H1 (cell line): ENCODE data around the gene BEST2. TPM values are rescaled to one million over a fixed set of nuclear protein-coding genes. Genes with fewer than 3 reads are reported as not detected.

Experiments used
- CTCF ChIA-PET: fragments of 300-600 bp; sonication (Branson Sonifier 250); formaldehyde crosslinking; loops from one replicate; lab custom pipeline; 2021; ENCODE audit not compliant: partially characterized antibody; lab: Charles Lee
- POLR2A ChIA-PET: fragments of 300-600 bp; sonication (Branson Sonifier 250); formaldehyde crosslinking; loops from one replicate; lab custom pipeline; 2021; ENCODE audit warnings: inconsistent platforms; ENCODE audit not compliant: partially characterized antibody; lab: Charles Lee
- DNase-seq, 2 experiments: peaks; one replicate each; pipeline versions ENCODE4 v3.0.0 to v3.0.0-alpha.2; 2010 to 2022; ENCODE audit warnings: low spot score in 2 of 2, low read depth in 1 of 2, mixed read lengths in 1 of 2
- FAIRE-seq: peaks from 2 replicates; lab custom pipeline; 2011; peaks lifted over from hg19 to GRCh38; lab: Jason Lieb, UNC
- H2AFZ ChIP-seq: 2 replicates; pipeline ENCODE4 v1.8.1; 2012; ENCODE audit warnings: low read length, inconsistent platforms
- H2AK5ac ChIP-seq: 2 replicates; pipeline ENCODE4 v1.6.1; 2013; ENCODE audit warnings: low read depth, low read length
- H2BK120ac ChIP-seq: replicated peaks from 2 replicates; pipeline ENCODE3; 2013; ENCODE audit warnings: low read depth, low read length, inconsistent platforms
- H2BK12ac ChIP-seq: 2 replicates; pipeline ENCODE4 v1.6.1; 2013; ENCODE audit warnings: low read depth, low read length
- H2BK15ac ChIP-seq: 2 replicates; pipeline ENCODE4 v1.6.1; 2013; ENCODE audit warnings: low read length
- H2BK20ac ChIP-seq: 2 replicates; pipeline ENCODE4 v1.6.1; 2013; ENCODE audit warnings: low read length
- H2BK5ac ChIP-seq: 2 replicates; pipeline ENCODE4 v1.6.1; 2013; ENCODE audit warnings: low read depth, low read length
- H3K14ac ChIP-seq: 2 replicates; pipeline ENCODE4 v1.6.1; 2013; ENCODE audit warnings: inconsistent platforms; ENCODE audit not compliant: insufficient read length
- H3K18ac ChIP-seq: 2 replicates; pipeline ENCODE4 v1.6.1; 2013; ENCODE audit warnings: low read length; ENCODE audit errors: extremely low read depth
- H3K23ac ChIP-seq: 2 replicates; pipeline ENCODE4 v1.6.1; 2013; ENCODE audit warnings: inconsistent platforms; ENCODE audit not compliant: insufficient read length
- H3K23me2 ChIP-seq: 2 replicates; pipeline ENCODE4 v1.6.1; 2013; ENCODE audit warnings: low read depth, low read length
- H3K27ac ChIP-seq: 2 replicates; pipeline ENCODE4 v1.6.1; 2011; ENCODE audit warnings: low read depth, low read length, inconsistent platforms
- H3K27me3 ChIP-seq, 4 experiments: replicated peaks in 1 of 4; 1 replicate in 1 of 4; 2 replicates in 3 of 4; pipeline versions ENCODE4 v1.6.1 to v1.8.1; 2011 to 2013; ENCODE audit warnings: low read length in 3 of 4, mild to moderate bottlenecking in 3 of 4, inconsistent platforms in 2 of 4, mixed read lengths in 2 of 4, moderate library complexity in 1 of 4; ENCODE audit not compliant: control insufficient read depth in 3 of 4, insufficient read depth in 3 of 4; ENCODE audit errors: extremely low read depth in 1 of 4
- H3K36me3 ChIP-seq, 4 experiments: 2 replicates each; pipeline versions ENCODE4 v1.6.1 to v1.8.1; 2011 to 2013; ENCODE audit warnings: mild to moderate bottlenecking in 4 of 4, low read length in 3 of 4, moderate library complexity in 2 of 4, control low read depth in 1 of 4, inconsistent platforms in 1 of 4; ENCODE audit not compliant: insufficient read depth in 4 of 4, control insufficient read depth in 2 of 4
- H3K4ac ChIP-seq: replicated peaks from 2 replicates; pipeline ENCODE3; 2013; ENCODE audit warnings: low read length, low read depth, mixed read lengths, inconsistent platforms; ENCODE audit not compliant: insufficient read length
- H3K4me1 ChIP-seq, 4 experiments: replicated peaks in 1 of 4; 1 replicate in 1 of 4; 2 replicates in 3 of 4; pipeline versions ENCODE4 v1.6.1 to v1.8.1; 2011 to 2013; ENCODE audit warnings: low read length in 3 of 4, inconsistent platforms in 2 of 4, mixed read lengths in 1 of 4; ENCODE audit not compliant: insufficient read depth in 4 of 4, control insufficient read depth in 3 of 4
- H3K4me2 ChIP-seq, 2 experiments: 2 replicates each; pipeline versions ENCODE4 v1.6.1 to v1.8.1; 2011 to 2013; ENCODE audit warnings: low read depth in 2 of 2, low read length in 2 of 2, control low read depth in 1 of 2, inconsistent platforms in 1 of 2, mild to moderate bottlenecking in 1 of 2; ENCODE audit not compliant: insufficient read depth in 1 of 2
- H3K4me3 ChIP-seq, 4 experiments: fragments of 200-600, 300-600 bp in 1 of 4; sonication (generic), shearing (Covaris generic), sonication (Bioruptor Twin) in 1 of 4; 2 replicates each; pipeline versions ENCODE4 v1.5.1 to v1.8.1; 2011 to 2016; ENCODE audit warnings: low read length in 4 of 4, low read depth in 3 of 4, control low read depth in 2 of 4, inconsistent platforms in 2 of 4, mild to moderate bottlenecking in 2 of 4, mixed read lengths in 1 of 4, moderate library complexity in 1 of 4; ENCODE audit not compliant: insufficient read depth in 2 of 4; ENCODE audit errors: extremely low read depth in 1 of 4
- H3K56ac ChIP-seq: replicated peaks from 2 replicates; pipeline ENCODE3; 2013; ENCODE audit warnings: low read depth, mild to moderate bottlenecking, mixed read lengths, low read length, inconsistent platforms; ENCODE audit not compliant: insufficient read length
- H3K79me1 ChIP-seq: 2 replicates; pipeline ENCODE4 v1.6.1; 2013; ENCODE audit warnings: low read depth, low read length, control low read depth
- H3K79me2 ChIP-seq, 2 experiments: 2 replicates each; pipeline versions ENCODE4 v1.6.1 to v1.8.1; 2012 to 2013; ENCODE audit warnings: low read length in 2 of 2, mild to moderate bottlenecking in 2 of 2, inconsistent platforms in 1 of 2; ENCODE audit not compliant: insufficient read depth in 2 of 2, control insufficient read depth in 1 of 2
- H3K9ac ChIP-seq, 4 experiments: replicated peaks in 1 of 4; 1 replicate in 1 of 4; 2 replicates in 3 of 4; pipeline versions ENCODE4 v1.6.1 to v1.8.1; 2011 to 2013; ENCODE audit warnings: low read depth in 3 of 4, low read length in 3 of 4, control low read depth in 2 of 4, mild to moderate bottlenecking in 2 of 4, moderate library complexity in 2 of 4, inconsistent platforms in 1 of 4; ENCODE audit errors: extremely low read depth in 1 of 4
- H3K9me3 ChIP-seq, 2 experiments: 2 replicates each; pipeline versions ENCODE4 v1.6.1 to v1.8.1; 2012 to 2013; ENCODE audit warnings: mild to moderate bottlenecking in 2 of 2, moderate library complexity in 2 of 2, control low read depth in 1 of 2, inconsistent platforms in 1 of 2, low read depth in 1 of 2, low read length in 1 of 2, mixed read lengths in 1 of 2; ENCODE audit not compliant: insufficient read depth in 2 of 2
- H4K20me1 ChIP-seq, 2 experiments: replicated peaks in 1 of 2; 2 replicates each; pipeline versions ENCODE3 to v1.8.1; 2011 to 2013; ENCODE audit warnings: inconsistent platforms in 2 of 2, low read length in 2 of 2, mild to moderate bottlenecking in 1 of 2; ENCODE audit not compliant: insufficient read depth in 2 of 2, control insufficient read depth in 1 of 2
- H4K5ac ChIP-seq: 2 replicates; pipeline ENCODE4 v1.6.1; 2013; ENCODE audit warnings: low read length, low read depth, mixed read lengths, inconsistent platforms; ENCODE audit not compliant: insufficient read length
- H4K8ac ChIP-seq: 2 replicates; pipeline ENCODE4 v1.8.0; 2013; ENCODE audit warnings: mild to moderate bottlenecking, moderate library complexity, low read length, inconsistent platforms; ENCODE audit not compliant: insufficient read depth; ENCODE audit errors: extremely low read depth
- H4K91ac ChIP-seq: replicated peaks from 2 replicates; pipeline ENCODE3; 2013; ENCODE audit warnings: low read length, mixed read lengths, inconsistent platforms; ENCODE audit not compliant: insufficient read length
- CREB1 ChIP-seq: IDR thresholded peaks from 2 replicates; pipeline ENCODE4 v1.6.1; 2012; ENCODE audit warnings: inconsistent platforms
- CTBP2 ChIP-seq: IDR thresholded peaks from 2 replicates; pipeline ENCODE4 v1.7.0; 2011; ENCODE audit warnings: borderline replicate concordance, mild to moderate bottlenecking, moderate library complexity, mixed read lengths, low read length; ENCODE audit not compliant: insufficient read depth, insufficient read length
- EGR1 ChIP-seq: IDR thresholded peaks from 2 replicates; pipeline ENCODE4 v1.6.1; 2011; ENCODE audit warnings: low read depth, low read length, borderline replicate concordance
- POLR2AphosphoS5 ChIP-seq: IDR thresholded peaks from 2 replicates; pipeline ENCODE4 v1.6.1; 2011; ENCODE audit warnings: low read depth, low read length
- SAP30 ChIP-seq: fragments of 300-600 bp; sonication (generic); IDR thresholded peaks from 2 replicates; pipeline ENCODE4 v1.7.1; 2012; ENCODE audit warnings: low read length, moderate library complexity, mild to moderate bottlenecking, inconsistent platforms; ENCODE audit not compliant: insufficient read depth, insufficient replicate concordance
- SP2 ChIP-seq: IDR thresholded peaks from 2 replicates; pipeline ENCODE4 v1.6.1; 2012; ENCODE audit warnings: mild to moderate bottlenecking, low read length, inconsistent platforms
- SRF ChIP-seq: IDR thresholded peaks from 2 replicates; pipeline ENCODE4 v1.6.1; 2011; ENCODE audit warnings: mild to moderate bottlenecking, low read depth, low read length, moderate library complexity
- TAF1 ChIP-seq: IDR thresholded peaks from 2 replicates; pipeline ENCODE4 v1.6.1; 2011; ENCODE audit warnings: mild to moderate bottlenecking, low read depth, low read length
- TBP ChIP-seq: IDR thresholded peaks from 2 replicates; pipeline ENCODE4 v1.6.1; 2011; ENCODE audit warnings: low read depth, low read length, improper control_type of control experiment
- ZNF274 ChIP-seq: IDR thresholded peaks from 2 replicates; pipeline ENCODE4 v1.7.0; 2012; ENCODE audit warnings: low read length, borderline replicate concordance; ENCODE audit errors: extremely low read depth
- WGBS, 2 experiments: shearing (Covaris generic) in 1 of 2; methylation state at CpG; one replicate each; pipeline versions ENCODE4 v1.1.6 to v1.1.7; 2013 to 2015; ENCODE audit warnings: low lambda C conversion rate in 2 of 2, mixed read lengths in 2 of 2, inconsistent platforms in 1 of 2, low coverage in 1 of 2, missing lambda C conversion rate in 1 of 2; ENCODE audit not compliant: insufficient replicate concordance in 2 of 2, insufficient coverage in 1 of 2, insufficient read length in 1 of 2; ENCODE audit errors: extremely low coverage in 1 of 2, missing lambda C conversion rate in 1 of 2; 5-methylcytosine and 5-hydroxymethylcytosine counted together
- polyA plus RNA-seq, 7 experiments: library from polyadenylated mRNA; depleted of rRNA in 3 of 7; stranded (reverse) in 5 of 7; unstranded in 2 of 7; fragments of >200 nt in 5 of 7; fragments of 200-250 nt in 2 of 7; gene quantifications; 1 replicate in 5 of 7; 2 replicates in 1 of 7; 4 replicates in 1 of 7; pipeline versions ENCODE4 v1.2.1 to v1.2.3, GENCODE V29; 2011 to 2013; ENCODE audit warnings: missing spikeins in 2 of 7, mixed read lengths in 2 of 7
- total RNA-seq: library from RNA; stranded (reverse); fragmentation: NEBNext Ultra II Directional; extraction: Animal tissue kit (Norgen Biotek cat#: 25700); gene quantifications from 2 replicates; pipeline ENCODE4 v1.2.1, GENCODE V29; 2021

The BEST2 gene
- total and polyA plus RNA-seq, 2 of the 8 experiments (the other 6 are each of a cell fraction or from before 2014, with no cell fraction given), result 4.6 to 7.3 TPM

DNA sequence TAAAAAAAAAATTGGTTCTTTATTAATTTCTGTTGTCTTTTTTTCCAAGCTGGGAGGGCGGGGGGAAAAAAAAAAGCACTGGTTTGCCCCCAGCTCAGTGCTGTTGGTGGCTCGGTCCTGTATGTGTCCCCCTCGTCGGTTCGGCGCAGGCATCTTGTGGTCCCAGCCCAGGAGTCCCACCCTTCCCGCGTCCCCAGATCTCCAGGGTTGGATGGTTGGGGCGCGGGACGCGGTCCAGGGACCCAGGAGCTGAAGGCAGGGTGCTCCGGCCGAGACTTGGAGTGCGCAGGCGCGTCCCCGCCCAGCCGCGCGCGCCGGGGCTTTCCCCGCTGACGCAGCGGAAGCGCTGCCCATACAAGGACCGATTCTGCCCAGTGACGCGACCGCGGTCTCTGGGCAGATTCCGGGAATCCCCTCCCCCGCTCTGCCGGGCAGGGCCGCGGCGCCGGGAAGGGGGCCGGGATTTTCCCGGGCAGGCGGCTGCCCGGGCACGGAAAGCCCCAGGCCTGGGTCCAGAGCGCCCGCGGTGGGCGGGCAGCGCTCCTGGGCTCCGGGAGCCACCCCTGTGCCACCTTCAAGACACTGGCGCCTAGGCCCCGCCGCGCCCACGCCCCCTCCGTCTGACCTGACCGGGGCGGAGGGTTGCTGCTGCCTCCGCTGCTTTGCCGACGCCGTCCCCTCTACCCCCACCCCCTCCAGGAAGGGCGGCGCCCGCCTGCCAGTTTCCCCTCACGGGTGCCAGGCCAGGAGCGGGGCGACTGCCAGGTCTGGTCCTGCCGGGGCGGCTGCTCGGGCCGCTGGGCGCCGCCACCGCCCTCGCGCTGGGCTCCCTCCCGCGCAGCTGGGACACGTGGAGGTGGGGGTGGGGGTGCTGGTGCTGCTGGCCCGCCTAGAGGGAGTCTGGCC, 42.0 kb downstream of the BEST2 start:
- CTCF ChIA-PET, result interaction anchor here (1.1 to 17.9 kb wide), 5 partner anchors 14 to 82 kb away, joined by 6 to 288 read pairs (median 60); no protein-coding TSS in a partner anchor
- peak overlapping the region; percentile 46 to 71 (median 54) for H3K4me3 ChIP-seq
- peak overlapping the region; percentile 55 for H4K5ac ChIP-seq
- WGBS, 2 experiments, result 1% methylated on average over 44 of the region's 81 CpGs; no CpG with 5 or more reads in 1 of the 2 experiments
- H3K36me3 ChIP-seq, result peaks cover 0 to under 1% (median 0%) of the 10 kb centered on the region in 4 experiments; a peak in 1 of 8 replicates
- no peak overlapping the region for H2AK5ac ChIP-seq
- H2BK12ac ChIP-seq, result no peak overlapping the region; the same call in 1 of the 2 replicates
- POLR2A ChIA-PET, result interaction anchor here (0.7 to 15.2 kb wide), 20 partner anchors 7 to 359 kb away, joined by 3 to 317 read pairs (median 4); partner anchors contain the start of genes HOOK2, PRDX2, RTBDN and THSD8
- peaks cover 0 to 18% (median 13%) of the 10 kb centered on the region in 4 experiments; a peak in 5 of 7 replicates for H3K27me3 ChIP-seq
- no peak overlapping the region for H3K4ac ChIP-seq
- H3K56ac ChIP-seq, result no peak overlapping the region
- H2BK15ac ChIP-seq, result no peak overlapping the region
- H2BK20ac ChIP-seq, result no peak overlapping the region
- H2BK5ac ChIP-seq, result peak overlapping the region; percentile 75
- H3K4me2 ChIP-seq, result peak overlapping the region; percentile 74 to 97
- no peaks in the 10 kb centered on the region for H4K20me1 ChIP-seq
- H3K14ac ChIP-seq, result no peak overlapping the region
- peak overlapping the region; percentile 88 for H3K27ac ChIP-seq
- no peak for FAIRE-seq
- H2AFZ ChIP-seq, result no peak overlapping the region
- no peaks in the 10 kb centered on the region for H3K79me2 ChIP-seq
- peak overlapping the region; percentile 95; the same call in 1 of the 2 replicates for H4K8ac ChIP-seq
- H3K23ac ChIP-seq, result no peak overlapping the region
- no peaks in the 10 kb centered on the region for H3K79me1 ChIP-seq
- H3K9ac ChIP-seq, result peak overlapping the region; percentile 68 to 80 (median 75)
- H3K18ac ChIP-seq, result peak overlapping the region; percentile 48; the same call in 1 of the 2 replicates
- peaks cover 29% of the 10 kb centered on the region for H3K23me2 ChIP-seq
- no peaks in the 10 kb centered on the region for H3K9me3 ChIP-seq
- H3K4me1 ChIP-seq, result peaks cover 5 to 33% (median 22%) of the 10 kb centered on the region in 4 experiments
- no peak overlapping the region for H2BK120ac ChIP-seq
- DNase-seq, result peak in 1 of 2 experiments; percentile 95
- peak overlapping the region; percentile 94 for H4K91ac ChIP-seq
- no peak for TF ChIP-seq SP2
- no peak; the same call in none of the 2 replicates for TF ChIP-seq TAF1
- peak; percentile 75 for TF ChIP-seq POLR2AphosphoS5
- TF ChIP-seq EGR1, result peak; percentile 43; the same call in 1 of the 2 replicates
- TF ChIP-seq CREB1, result peak; percentile 89
- TF ChIP-seq CTBP2, result peak; percentile 51
- no peak for TF ChIP-seq SAP30
- peak; percentile 100 for TF ChIP-seq SRF
- TF ChIP-seq ZNF274, result no peak
- TF ChIP-seq TBP, result peak; percentile 60; the same call in 1 of the 2 replicates
